Stimulated activated CD8-positive, alpha-beta memory T cell treated with anti-CD3 and anti-CD28 coated beads, Interleukin-4, amount 100 ng/mL, for 24 hours (primary cell): ENCODE results near the gene CDKL5.
A peak's percentile ranks its signal among the peaks of the same experiment; 100 is the strongest.
"Not testable (repeated sequence)": the region's sequence is repeated elsewhere in the genome, so short reads cannot be mapped to it uniquely, and the experiment has no call there.

Experiments used
- DNase-seq: peaks from one replicate; pipeline ENCODE4 v3.0.0-alpha.2; 2020; ENCODE audit warnings: low read depth

CDKL5 gene

DNA sequence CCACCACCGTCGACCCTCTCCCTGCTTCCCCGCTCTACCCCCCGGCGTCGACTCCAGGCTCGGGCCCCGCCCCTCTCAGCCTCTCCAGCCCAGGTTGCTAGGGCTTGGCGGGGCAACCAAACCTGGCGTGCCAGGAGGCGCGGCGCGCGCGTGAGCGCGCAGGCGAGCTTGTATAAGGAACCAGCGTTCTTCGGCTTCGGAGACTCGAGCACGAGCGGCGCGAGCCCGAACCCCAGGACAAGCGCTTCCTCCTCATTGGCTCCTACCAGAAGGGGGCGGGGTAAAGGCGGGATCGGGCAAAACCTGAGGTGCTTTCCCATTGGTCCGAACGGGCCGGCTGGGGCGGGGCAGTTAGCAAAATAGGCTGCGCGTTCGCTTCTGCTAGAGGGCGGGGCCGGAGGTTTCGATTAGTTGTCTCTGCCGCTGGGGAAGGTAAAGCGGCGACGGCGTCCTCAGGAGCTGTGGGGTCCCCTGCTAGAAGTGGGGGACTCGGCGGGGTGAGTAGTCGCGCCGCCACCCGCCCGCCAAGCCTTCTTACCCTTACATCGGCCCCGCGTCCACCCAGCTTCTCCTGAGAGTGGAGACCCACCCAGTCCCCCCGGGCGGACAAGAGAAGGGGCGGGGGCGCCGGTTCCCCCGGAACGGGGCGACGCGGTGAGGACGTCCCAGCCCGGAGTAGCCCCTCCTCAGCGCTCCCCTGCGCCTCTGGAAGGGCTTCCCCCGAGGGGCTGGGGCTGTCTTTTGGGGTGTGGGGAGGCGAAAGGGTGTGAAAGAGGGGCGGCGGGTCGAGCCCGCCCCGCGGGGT lies at the start of gene CDKL5:
TSS of gene CDKL5 (plus strand) at position 410 of the 805 bp plus-strand sequence. CDS start 81,489 bp downstream, outside the sequence.
- DNase-seq: peak; percentile 90

DNA sequence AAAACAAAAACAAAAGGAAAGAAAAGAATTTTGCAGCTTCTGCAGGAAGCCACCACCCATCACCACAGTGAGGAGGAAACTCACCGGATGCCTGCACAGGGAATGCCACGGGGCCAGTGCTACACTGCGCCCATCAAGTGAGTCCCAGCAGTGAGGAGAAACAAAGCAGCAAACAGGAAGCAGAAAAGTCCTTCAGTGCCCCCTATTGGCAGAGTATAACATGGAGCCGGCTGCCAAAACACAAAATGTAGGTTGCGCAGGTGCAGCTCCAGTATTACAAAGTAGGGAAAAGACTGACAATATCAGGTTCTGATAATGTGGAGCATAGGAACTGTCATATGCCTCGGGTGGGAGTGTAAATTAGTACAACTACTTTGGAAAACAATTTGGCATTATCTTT lies 47.6 kb upstream of the CDKL5 start:
- DNase-seq: no peak

DNA sequence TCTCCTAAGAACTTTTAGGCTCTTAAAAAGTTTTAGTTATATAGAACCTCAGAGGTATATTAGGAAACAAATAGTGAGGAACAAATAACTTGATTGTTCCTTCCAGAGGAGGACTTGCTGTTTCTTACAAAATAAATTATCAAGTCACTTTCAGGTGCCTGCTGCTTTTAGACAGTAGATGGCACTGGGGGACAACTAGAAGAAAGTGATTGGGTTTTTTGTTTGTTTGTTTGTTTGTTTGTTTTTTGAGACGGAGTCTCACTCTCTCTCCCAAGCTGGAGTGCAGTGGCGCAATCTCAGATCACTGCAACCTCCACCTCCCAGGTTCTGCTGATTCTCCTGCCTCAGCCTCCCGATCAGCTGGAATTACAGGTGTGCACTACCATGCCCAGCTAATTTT lies 35.4 kb upstream of the CDKL5 start:
- no peak for DNase-seq

DNA sequence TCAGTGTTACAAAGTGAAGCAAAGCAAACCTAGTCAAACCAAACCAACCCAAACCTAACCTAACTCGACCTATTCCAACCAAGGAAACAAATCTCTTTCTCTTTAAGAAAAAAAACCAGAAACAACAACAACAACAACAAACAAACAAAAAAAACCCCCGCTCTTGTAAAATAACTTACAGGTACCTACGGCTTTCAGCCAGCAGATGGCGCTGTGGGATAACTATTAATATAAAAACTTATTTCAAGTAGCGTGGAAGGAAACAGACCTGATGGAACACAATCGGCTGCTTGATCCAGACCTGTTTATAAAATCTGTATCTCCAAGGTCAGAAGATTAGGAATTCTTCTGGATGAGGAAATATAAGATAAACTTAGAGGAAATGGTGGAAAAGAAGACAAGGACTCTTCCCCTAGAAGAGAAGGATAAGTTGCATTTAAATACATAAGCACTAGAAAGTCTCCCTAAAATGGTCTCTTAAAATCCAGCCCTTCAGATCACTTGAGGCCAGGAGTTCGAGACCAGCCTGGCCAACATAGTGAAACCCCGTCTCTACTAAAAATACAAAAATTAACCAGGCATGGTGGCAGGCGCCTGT lies 34.4 kb upstream of the CDKL5 start:
- peak; percentile 38 for DNase-seq

DNA sequence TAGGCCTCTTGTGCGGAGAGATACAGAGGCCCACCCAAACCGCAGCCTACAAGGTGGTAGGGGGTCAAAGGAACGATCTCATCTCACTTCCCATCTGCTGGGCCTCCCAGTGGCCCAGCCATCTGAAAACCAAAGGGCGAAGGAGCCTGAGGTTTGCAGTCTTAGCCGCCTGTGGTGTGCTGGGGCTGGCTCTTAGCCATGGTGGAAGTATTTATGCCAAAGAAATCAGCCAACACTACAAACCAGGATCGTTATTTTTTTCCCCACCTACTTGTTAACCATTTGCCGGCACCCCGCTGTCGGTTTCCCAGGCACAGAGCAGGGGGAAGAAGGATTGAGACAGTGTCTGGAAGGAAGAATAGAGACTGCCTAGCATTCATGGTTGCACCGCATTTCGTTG lies 30.9 kb upstream of the CDKL5 start:
- no peak for DNase-seq

DNA sequence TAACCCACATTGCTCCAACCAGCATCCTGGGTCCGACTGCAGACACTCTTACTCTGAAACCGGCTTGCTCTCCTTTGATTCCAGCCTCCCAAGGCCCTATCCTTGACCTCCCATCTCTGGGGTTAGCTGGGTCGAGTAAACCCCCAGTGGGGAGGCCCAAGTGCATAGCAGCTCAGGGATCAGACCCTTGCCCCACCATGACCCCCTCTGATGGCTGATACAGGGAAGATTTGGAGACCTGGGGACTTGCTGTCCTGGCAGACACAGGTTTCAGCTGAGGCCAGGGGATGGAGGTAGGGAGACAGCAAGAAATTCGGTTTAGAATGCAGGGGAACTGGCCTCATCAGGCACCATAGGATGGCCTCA lies 23.6 kb upstream of the CDKL5 start:
- DNase-seq: no peak

DNA sequence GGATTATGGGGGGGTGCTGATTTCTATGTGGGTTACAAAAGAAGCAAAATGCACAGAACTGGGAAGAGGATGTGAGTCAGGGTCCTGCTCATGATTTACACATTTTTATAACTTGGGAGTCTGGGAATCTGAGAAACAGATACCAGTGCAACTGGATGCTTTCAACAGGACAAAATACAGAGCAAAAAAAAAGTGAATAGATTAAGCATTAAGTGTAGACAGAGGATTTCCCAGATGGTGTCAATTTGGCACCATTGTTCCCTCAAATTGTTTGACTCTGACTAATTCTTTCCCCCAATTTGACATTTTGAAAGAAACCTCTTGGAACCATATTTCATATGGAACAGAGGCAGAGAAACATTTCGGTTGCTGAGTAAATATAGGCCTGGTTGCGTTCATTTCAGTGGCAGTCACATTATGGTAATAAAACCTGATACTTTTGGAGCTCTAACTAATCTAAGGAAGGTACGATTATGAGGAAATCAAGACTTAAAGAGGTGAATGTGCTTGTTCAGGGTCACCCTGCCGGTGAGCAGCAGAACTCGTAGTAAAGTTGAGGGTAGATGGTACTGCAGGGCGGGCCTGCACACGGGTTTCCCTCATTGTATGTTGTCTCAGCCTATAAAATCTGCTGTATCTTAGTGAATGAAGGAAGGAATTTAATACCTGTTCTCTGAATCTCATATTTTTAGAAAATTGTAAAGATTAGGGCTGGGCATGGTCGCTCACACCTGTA lies 18.7 kb upstream of the CDKL5 start:
- no peak for DNase-seq

DNA sequence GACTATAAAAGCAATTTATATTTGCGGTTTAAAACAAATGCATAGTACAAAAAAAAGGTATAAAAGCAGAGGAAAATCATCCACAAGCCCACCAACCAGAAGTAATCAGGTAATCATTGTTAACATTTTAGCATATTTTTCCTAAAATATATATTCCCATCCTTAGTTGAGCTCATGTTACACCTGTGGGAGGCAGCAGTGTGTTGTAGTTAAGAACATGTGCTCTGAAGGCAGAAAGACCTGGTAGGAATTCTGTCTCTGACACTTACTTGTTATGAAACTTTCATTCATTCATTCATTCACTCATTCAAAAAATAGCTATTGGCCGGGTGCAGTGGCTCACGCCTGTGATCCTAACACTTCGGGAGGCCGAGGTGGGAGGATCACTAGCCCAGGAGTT lies 15.4 kb upstream of the CDKL5 start:
- no peak for DNase-seq

DNA sequence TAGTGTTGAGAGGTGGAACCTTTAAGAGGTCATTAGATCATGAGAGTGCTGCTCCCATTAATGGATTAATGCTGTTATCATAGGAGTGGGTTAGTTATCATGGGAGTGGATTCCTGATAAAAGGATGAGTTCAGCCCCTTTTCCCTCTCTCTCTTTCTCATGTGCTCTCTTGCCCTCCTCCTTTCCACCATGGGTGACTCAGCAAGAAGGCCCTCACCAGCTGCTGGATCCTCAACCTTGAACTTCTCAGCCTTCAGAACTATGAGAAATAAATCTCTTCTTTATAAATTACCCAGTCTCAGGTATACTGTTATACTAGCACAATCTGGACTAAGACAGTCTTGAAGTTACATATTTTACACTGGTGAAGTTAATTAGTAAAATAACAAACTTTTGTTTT lies 10.0 kb upstream of the CDKL5 start:
- no peak for DNase-seq

DNA sequence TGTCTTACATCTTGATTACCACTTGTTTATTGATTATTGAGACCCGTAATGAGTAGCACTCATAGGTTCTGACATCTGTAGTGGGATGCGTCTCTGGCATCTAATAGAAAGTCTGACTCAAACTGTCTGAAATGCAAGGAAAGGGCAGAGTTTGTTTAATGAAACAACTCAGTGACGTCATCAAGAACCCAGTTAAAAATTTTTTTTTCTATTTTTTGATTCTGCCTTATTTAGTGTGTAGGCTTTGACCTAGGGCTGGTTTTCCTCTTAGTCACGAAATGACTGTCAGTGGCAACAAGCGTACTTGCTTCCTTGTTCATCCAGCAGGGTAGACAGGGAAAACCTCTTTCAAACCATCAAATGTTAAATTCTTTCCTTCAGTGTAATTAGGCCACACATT lies 3.1 kb upstream of the CDKL5 start:
- no peak for DNase-seq

DNA sequence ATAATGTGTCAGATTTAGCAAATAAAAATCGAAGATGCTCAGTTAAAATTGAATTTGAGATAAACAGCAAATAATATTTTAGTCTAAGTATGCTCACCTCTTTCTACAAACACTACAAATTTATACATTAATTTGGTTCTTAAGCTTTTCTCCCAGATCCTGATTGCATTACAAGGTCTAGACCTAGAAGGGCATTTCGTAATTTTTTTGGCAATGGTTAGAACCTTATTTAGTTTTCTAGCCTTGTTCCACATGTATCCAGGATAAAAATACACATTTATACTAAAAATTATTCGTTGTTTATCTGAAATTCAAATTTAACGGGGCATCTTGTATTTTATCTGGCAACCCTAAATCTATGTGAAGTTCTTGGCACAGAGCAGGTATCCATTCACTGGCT lies 2.5 kb upstream of the CDKL5 start:
- no peak for DNase-seq

DNA sequence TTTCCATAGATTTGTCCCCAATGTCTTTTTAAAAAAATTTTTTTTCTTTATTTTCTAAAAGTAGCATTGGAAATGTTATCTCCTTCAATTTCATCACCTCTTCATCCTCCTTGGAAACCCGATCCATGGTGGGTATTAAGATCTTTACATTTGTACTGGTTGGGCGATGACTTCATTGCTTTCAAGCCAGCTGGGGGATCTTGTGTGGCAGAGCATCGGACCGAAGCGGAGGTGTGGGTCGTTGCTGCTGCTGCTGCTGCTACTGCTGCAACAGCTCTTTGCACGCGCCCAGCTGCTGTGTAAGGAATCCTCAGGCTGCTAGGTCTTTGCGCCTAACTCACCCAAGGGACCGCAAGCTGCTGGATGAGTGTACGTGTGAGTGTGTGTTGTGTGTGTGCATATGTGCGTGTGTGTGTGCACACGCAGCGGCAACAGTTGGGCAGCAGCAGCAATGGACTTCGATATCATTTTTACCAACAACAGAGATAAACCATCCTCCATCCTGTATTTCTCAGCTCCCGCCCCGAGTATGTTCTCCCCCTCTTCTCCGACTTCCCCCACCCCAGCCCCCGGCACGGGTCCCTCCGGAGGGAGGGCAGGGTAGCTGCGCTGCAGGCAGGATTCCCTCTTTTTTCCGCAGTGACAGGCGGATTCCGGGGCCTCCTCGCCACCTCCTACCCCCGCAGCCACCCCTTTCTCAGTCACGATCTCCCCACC lies 768 bp upstream of the CDKL5 start:
- no peak for DNase-seq

DNA sequence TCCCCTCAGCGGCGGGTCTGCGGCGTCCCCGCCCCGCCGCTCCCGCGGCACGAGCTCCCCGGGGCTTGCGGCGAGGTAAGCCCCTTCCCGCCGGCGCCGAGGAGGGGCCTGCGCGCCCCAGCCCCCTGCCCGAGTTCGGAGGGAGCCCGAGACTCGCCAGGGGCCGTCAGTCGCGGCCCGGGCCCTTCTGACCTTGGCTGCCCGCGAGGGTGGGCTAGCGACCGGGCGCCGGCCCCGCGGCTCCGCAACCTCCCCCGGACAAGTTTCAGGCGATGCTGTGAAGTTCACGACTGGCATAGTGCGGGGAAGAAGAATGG lies 554 bp downstream of the CDKL5 start:
- no peak for DNase-seq

DNA sequence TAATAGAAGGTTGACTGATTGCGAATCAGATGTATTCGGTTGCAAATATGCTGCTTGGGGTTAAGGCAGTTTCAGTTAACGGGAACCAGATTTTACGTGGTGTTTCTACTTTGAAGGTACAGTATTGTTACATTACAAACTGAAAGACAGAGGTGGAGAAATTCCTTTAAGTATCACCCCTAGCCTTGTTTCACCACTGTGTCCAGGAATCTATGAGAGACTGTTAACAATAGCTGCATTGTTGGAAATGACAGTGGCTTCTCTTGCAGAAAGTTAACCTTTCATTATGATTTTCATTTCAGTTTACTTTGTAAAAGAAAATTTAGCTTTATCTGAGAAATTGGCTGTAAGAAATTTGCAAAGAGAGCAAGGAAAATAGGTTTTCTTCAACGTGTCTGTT lies 2.6 kb downstream of the CDKL5 start:
- no peak for DNase-seq

DNA sequence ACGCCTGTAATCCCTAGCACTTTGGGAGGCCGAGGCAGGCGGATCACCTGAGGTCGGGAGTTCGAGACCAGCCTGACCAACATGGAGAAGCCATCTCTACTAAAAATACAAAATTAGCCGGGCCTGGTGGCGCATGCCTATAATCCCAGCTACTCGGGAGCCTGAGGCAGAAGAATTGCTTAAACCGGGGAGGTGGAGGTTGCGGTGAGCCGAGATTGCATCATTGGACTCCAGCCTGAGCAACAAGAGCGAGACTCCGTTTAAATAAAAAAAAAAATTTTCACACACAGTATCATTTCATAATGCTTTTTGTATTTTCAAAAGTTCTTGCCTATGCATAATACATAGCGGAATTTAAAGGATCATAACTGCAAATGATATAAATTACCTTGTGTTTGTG lies 7.9 kb downstream of the CDKL5 start:
- DNase-seq: not testable (repeated sequence)

DNA sequence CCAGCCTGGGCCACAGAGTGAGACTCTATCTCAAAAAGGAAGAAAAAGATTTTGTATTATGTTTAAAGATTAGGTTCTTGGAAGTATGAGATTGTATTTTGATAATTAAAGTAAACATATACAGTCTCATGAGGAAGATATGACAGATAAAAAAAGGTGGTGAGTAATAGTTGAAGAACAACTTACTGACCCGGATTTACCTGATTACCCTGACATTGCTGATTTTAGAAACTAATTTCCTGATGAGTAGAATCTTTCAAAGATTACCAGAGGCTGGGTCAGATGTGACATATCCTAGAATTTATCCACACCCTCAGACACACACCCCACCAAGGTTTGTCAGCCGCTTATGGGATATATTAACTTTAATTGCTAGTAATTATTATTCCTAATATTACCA lies 9.5 kb downstream of the CDKL5 start:
- no peak for DNase-seq

DNA sequence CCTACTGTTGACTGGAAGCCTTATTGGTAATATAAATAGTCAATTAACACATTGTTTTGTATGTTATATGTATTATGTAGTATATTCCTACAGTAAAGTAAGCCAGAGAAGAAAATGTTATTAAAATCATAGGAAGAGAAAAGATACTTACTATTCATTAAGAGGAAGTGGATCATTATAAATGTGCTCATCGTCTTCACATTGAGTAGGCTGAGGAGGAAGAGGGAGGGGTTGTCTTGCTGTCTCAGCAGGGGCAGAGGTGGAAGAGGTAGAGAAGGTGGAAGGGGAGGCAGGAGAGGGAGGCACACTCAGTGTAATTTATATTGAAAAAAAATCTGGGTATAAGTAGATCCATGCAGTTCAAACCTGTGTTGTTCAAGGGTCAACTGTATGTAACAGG lies 10.6 kb downstream of the CDKL5 start:
- DNase-seq: no peak

DNA sequence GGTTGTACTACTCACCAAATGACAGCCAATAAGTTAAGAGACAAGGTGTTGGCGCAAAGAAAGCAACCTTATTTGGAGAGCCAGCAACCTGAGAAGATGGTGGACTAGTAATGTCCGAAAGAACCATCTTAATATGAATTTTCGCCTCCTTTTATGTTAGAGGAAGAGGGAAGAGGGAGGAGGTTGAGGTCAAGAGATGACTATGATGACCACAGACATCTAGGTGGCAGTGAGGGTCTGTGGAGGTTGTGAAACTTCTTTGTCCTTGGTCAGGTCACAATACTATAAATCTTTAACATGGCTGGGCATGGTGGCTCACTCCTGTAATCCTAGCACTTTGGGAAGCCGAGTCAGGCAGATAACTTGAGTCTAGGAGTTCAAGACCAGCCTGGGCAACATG lies 15.4 kb downstream of the CDKL5 start:
- DNase-seq: no peak

DNA sequence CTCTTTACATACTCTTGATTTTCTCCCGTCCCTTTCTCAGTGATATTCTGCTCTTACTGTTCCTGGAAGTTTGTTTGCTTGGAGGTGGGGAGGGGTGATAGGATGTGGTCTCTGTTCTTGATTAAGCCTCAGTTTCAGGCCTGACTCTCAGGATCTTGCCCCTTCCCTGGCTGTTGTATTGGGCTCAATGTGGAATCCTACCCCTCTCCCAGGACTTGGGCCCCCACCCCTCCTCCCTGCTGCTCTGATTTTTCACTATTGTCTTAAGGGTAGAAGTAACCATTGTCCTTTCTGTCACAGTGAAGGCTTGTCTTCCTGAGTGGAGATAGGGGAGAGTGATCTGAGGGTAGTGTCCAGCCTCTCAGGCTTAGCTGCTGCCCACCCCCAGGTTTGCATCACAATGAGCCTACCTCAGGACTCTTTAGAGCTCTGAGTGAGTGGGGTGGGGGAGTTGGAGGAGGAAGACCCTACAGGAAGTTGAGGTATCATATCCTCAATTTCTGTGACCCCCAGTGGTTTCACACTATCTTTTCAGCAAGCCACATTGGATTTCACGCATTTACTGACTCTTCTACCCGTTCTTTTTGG lies 16.5 kb downstream of the CDKL5 start:
- no peak for DNase-seq

DNA sequence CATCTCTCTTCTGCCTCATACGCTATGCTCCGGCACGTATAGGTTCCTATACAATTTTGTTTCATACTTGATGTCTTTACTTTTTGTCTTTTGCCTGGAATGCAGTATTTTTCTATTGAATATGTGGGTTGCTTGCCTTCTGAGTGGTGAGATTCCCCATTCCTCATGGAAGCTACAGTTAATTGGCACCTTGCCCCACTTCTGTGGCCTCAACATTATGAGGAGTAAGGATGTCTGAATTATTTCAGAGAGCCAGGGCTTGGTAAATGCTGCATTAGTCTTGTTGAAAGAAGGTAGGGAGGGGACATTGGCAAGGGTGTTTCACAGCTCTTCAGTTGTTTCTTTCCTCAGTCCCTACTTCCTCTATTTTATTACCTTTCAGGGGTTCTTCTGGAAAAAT lies 23.0 kb downstream of the CDKL5 start:
- DNase-seq: no peak

DNA sequence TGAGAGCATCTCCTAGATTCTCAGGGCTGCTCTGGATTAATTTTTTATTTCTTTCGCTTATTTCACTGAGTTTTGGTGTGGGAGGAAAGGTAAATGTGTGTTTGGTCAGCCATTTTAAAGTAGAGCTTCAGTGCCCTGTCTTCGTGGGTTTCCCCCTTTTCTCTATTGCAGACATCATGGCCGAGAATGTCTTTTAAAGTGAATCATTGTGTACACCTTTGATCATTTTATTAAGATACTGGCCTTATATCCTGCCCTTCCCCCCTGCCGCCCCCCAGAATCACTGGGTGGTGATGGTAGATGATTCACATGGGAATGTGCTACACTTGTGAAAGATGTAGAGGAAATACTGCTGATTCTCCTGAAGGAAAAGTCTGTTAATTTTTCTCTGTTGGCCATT lies 23.8 kb downstream of the CDKL5 start:
- no peak for DNase-seq

DNA sequence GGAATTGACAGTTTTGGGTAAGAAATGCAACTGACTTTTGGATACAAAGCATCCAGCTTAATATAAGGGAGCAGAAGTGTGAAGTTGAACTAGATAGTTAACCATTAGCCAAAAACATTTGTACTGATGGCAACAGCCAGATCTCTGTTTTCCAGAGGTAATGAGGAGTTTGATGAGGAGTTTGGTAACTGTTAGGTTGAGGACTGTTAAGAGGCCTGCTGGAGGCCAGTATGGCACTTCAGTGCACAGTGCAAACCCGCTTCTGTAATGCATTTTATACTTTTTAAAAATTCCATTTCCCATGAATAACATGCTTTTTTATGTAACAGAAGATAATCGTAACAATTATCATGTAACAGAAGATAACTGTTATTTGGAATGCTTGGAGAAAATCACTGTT lies 30.0 kb downstream of the CDKL5 start:
- DNase-seq: no peak

DNA sequence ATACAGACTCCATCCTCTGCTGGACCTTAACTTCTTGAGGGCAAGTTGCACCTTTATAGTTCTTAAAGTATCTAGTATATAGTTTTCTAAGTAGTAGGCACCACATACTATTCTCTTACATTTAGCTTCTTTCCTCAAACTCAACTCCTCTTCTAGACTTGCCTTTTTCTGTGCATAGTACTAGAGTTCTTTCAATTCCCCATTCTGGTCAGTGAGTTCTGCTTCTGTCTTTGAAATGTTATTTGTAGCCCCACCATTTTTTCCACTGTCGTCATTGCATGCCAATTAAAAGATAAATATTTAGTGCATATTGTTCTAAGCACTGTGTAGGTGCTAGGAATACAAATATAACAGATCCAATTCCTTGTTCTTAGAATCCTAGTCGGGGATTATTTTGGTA lies 31.6 kb downstream of the CDKL5 start:
- DNase-seq: no peak
